AG10803 (cell line): Measurements from ENCODE around the gene SVOPL.

Source experiments
- DNase-seq: peaks from one replicate; pipeline ENCODE4 v3.0.0; 2010; ENCODE audit warnings: low read depth
- H3K4me3 ChIP-seq: 2 replicates; pipeline ENCODE4 v1.5.1; 2011; ENCODE audit warnings: mild to moderate bottlenecking, low read length, control low read depth
- TF ChIP-seq, protein P1 (sequence below): conservative IDR thresholded peaks from 2 replicates; pipeline ENCODE4 v1.5.1; 2011; ENCODE audit warnings: mild to moderate bottlenecking, low read length, control low read depth, inconsistent platforms

SVOPL gene

GRCh38 chr7:138546064-138546619 lies 155.0 kb downstream of the SVOPL start:
- DNase-seq: no peak
- TF ChIP-seq, protein P1, sequence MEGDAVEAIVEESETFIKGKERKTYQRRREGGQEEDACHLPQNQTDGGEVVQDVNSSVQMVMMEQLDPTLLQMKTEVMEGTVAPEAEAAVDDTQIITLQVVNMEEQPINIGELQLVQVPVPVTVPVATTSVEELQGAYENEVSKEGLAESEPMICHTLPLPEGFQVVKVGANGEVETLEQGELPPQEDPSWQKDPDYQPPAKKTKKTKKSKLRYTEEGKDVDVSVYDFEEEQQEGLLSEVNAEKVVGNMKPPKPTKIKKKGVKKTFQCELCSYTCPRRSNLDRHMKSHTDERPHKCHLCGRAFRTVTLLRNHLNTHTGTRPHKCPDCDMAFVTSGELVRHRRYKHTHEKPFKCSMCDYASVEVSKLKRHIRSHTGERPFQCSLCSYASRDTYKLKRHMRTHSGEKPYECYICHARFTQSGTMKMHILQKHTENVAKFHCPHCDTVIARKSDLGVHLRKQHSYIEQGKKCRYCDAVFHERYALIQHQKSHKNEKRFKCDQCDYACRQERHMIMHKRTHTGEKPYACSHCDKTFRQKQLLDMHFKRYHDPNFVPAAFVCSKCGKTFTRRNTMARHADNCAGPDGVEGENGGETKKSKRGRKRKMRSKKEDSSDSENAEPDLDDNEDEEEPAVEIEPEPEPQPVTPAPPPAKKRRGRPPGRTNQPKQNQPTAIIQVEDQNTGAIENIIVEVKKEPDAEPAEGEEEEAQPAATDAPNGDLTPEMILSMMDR: no peak
- H3K4me3 ChIP-seq: no peak overlapping the region

DNA sequence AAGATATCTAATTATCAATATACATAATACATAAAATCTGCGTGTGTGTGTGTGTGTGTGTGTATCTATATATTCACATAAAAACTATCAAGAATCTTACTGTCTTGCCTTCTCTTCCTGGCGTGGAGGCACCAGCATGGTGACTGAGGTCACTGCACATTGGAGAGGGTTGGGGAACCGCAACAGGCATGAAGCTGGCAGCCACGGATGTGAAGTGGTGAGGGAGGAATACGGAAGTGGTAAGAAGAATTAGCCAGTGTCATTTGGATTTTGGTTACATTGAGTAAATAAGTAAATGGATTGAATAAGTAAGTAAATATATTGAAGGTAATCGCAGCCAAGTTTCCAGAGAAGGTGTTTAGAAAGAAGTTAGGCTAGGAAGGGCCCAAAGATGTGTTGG lies 156.0 kb downstream of the SVOPL start:
- no peak for DNase-seq
- TF ChIP-seq, protein P1: no peak
- H3K4me3 ChIP-seq: no peak overlapping the region
